IPS-NIHi11 (cell line): ENCODE results near the gene PYROXD2.
A peak's percentile ranks its signal among the peaks of the same experiment; 100 is the strongest.
"Not testable (repeated sequence)": the region's sequence is repeated elsewhere in the genome, so short reads cannot be mapped to it uniquely, and the experiment has no call there.

Source experiments
- DNase-seq: peaks from one replicate; pipeline ENCODE4 v3.0.0; 2012; ENCODE audit warnings: mixed read lengths, low spot score

PYROXD2 gene

DNA sequence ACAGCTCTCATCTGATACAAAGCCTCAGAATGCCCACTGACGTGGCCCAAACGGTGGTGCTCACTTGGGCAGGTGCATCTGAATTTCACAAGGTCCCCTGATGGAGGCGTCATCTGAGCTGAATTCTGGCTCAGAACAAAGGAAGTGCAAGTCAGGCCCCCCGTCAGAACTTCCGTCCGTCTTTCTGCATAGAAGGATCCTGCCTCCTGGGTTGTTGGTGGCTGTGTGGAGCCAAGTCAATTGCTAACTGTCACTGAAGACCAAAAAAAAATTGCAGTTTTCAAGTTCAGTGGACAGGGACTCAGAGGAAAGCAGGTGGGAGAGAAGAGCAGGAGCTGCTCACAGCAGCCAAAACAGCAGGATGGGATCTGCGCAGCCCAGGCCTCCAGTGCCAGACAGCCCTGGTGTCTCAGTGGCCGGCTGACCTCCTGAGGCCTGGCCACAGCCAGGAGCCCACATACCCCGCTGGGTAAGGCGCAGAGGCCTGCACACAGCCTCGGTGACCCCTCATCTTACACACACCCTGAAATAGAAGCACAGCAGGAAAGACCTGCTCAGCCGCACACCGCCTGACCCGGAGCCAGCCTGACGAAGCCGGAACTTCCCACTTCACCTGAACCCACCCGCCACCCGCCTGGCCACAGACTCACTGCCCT, 49.4 kb downstream of the PYROXD2 start:
- no peak for DNase-seq

DNA sequence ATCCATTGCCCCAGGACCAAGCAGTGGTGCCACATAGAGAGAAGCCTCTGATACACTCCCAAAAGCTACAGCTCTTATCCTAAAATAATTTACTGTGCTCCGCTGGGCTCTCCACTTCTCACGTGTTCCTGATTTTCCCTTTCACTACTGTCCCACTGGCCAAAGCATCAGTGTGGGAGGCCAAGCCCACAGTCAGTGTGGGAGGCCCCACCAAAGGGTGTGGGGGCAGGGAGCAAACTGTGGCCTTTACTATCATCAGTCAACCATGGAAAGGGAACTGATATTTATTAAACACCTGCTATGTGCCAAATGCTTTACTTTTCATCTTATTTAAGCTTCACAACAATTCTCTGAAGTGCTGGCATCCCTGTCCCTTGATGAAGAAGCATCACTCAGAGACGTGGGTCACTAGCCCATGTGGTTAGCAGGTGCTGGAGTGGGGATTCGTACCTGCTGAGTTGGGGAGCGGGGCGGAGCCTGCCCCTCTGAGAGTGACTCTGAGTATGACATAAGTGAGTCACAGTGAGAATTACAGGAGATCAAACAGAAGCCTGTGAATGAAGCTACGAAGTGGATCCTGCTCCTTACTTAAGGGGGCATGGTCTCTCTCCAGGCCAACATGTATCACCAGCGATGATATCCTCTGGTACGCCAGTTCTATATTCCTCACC, 50.4 kb downstream of the PYROXD2 start:
- no peak for DNase-seq

DNA sequence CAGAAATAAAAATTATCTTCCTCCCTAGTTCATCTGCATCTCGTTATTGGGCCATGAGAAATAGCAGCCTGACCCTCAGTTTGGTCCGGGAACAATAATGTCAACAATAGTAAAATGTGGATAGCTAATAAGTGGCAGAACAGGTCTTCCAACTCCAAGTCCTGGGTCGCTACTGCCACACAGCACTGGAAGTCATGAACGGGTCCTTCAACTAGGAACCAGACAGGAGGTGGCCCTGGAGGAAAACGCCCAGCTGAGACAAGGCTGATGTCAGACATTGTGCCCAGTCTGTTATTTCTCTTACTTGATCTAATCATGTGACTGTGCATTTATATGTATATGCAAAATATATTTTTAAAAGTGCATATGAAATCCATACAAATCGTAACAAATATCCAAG, 51.8 kb downstream of the PYROXD2 start:
- no peak for DNase-seq

DNA sequence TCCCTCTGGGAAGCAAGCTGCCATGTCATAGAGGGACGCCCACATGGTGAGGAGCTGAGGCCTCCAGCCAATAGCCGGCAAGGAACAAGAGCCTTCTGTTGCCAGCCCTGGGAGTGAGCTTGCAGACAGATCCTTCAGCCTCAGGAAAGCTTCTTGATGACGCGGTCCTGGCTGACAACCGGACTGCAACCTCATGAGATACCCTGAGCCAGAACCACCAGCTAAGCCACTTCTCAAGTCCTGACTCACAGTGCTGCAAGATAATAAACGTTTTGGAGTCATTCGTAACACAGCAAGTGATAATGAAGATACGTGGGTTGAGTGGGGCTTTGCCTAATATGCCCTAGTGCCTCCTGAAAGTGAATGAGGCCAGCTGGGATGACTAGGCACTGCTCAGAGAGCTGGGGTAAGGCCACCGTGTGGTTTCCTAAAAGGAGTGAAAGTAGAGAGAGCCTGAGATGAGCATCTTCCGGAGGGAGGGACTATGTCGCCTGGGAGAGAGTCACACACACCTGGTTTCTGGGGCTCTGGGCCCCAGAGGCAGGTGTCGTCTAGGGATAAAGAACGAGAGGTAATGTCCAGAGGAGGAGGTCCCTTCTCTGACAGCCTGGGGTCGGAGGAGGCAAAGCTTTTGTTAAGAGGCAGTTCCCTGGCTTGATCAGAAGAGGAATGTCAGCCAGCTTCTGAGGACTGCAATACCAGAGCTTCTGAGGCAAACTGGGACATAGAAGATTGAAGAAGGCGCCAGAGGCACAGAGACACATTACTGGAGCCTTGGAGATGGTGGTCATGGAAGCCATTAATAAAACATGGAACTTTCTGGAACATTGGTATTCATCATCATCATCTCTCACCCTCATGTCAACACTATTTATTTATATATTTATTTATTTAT, 53.6 kb downstream of the PYROXD2 start:
- peak; percentile 74 for DNase-seq

DNA sequence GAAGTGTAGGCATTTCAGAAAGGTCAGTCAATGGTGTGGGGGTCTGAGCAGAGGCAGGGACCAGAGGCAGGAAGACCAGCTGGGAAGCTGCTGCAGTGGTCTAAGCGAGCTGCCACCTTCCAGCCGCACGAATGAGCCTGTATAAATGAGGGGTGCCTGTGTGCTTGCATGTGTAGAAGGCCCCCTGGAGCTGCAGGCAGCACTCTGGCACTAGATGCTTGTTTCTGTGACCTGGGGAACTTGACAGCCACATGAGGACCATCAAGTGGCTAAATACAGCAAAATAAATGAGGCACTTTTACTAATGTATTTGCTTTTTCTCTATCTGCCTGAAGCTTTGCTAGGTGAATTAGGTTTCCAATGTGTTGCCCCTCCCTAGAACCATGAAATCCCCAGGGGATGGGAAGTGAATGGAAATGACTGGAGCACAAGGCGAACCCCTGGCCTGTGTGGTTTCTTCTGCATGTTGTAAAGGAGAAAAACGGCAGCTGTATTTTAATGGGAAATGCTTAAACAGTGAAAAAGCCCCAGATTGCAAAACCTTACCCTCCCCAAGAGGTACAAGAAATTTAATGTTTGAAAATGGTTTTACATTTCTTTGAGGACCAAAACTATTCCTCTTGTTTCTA, 57.7 kb downstream of the PYROXD2 start:
- no peak for DNase-seq

DNA sequence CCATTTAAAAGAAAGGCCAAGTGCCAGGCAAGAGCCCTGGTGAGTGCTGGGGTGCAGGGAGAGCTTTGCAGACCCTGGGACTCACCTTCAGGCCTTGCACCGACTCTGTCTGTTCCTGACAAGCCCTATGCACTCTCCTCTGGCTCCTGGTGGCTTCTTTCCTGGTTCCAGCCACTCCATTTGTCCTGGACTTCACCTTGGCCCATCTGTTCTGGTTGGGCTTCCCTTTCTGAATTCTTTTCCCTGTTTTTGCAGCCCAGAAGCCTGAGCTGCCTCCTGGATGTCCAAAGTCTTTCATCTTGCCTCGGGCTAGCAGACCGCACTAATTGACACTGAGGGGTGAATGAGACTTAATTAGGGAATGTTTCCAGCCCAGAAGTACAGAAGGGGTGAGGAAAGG, 60.5 kb downstream of the PYROXD2 start:
- no peak for DNase-seq

DNA sequence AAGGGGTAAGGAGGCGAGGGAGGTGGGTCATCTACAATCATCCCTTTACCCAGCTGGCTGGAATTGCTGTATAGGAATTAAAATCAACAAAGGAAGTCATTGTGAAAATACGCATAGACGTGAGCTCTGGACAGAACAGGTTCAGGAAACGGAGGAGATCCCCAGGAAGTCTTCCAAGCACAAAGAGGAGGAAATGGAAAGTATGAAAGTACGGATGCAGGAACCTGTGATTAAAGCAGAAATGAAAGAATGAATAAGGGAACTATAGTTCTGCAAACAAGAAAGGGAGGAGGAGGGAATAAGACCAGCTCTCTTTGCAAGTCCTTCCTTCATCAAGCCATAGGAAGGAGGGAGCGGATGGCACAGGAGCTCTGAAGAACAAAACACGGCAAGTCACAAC, 61.8 kb downstream of the PYROXD2 start:
- DNase-seq = no peak

DNA sequence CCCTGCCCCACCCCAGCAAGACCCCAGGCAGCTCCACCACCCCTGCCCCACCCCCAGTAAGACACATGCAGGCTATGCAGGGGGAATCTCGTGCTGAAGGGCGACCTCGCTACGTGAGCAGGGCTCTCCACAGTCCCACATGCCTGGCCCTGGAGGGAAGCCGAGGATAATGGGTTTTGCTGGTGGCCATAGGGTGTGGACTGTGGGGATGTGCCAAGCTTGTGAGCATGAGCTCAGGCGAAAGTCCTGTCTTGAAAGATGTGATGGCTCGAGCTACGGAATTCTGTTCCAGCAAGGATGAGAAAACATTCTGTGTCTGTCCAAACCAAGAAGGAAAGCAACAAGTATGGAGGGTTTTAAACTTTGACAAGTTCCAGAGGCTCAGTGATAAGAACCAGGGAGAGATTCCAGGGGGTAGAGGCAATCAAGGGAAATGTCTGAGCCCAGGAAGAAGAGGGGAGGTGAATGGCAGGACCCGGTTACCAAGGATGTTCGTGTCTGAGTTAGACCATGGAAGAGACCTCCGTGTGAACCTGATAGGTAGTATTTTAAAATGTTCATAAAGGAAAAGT, 63.1 kb downstream of the PYROXD2 start:
- no peak for DNase-seq

DNA sequence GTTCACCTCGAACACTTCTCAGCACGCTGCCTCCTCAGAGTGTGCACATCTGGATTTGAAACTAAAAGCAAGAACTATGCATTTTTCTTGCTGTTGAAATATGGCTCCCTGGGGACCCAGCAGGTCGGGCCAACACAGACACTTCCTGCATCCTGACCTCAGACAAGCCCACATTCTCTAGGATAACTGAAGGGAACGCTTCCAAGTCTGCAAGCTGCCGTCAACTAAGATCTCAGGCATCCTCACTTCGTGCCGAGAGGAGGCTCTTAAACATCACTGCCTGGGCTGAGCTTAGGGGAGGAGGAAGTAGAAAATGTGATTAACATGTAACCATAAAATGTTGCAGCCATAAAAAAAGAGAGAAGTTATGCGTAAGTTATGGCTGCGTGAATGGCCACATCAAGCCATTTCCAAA, 65.5 kb downstream of the PYROXD2 start:
- no peak for DNase-seq

DNA sequence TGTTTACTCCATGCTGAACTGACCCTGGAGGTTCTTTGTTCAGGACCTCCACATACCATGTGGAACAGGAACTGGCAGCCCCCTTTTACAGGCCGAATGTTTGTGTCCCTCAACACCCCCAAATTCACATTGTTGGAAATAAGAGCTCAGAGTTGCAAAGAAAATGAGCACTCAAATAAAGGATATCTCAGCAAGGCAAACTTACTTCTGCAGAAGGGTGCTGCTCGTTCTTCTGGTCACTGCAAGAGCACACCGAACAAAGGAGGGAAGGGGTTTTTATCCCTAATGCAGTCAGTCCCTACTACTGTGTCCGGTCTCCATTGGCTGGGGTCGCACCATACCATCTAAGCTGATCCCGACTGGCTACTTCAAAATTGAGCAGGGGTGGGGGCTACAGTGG, 68.1 kb downstream of the PYROXD2 start:
- no peak for DNase-seq

DNA sequence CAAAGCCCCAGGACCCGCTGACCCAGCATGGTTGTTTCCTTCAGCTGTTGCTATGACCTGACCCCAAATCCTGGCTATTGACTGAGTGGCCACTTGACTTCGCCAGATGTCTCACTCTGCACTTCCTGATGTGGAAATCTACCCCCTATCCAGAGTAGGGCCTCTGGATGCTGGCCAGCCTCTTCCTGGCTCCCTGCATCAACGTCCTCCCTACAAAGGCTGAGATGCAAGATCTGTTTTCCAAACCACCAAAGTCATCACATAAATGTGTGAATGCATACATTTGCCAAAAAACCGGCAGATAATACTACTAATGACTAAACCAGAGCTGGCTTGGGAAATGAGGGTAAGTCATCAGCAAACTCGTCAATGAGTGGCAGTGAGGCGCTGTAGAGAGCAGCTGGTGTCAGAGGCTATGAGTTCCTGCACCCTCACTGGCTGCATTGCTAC, 70.4 kb downstream of the PYROXD2 start:
- DNase-seq = no peak

DNA sequence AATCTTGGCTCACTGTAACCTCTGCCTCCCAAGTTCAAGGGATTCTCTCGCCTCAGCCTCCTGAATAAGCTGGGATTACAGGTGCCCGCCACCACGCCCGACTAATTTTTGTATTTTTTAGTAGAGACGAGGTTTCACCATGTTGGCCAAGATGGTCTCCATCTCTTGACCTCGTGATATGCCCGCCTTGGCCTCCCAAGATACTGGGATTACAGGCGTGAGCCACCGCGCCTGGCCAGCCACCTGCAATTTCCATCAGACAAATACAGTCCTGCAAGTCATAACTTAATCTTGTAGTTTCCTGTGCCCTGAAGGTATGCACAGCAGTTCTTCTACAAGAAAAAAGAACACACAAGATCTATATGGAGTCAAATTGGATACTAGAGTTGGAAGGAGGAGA, 73.3 kb downstream of the PYROXD2 start:
- DNase-seq = not testable (repeated sequence)

DNA sequence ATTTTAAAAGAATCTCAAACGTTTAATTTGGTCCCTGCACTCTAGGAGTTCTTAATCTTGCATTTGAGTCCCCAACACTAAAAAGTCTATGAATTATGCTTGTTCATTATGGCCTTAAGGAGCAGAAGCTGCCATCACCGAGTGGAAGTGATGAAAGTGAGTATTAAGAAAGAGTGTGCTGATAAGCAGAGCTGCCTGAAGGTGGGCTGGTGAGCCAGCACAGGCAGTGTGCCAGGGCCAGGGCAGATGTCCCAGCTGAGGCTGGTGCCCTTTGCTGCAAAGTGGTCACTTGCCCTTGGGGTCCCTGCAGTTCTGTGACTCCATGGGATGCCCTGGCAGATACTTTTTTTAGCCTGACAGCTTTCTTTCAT, 74.1 kb downstream of the PYROXD2 start:
- no peak for DNase-seq

DNA sequence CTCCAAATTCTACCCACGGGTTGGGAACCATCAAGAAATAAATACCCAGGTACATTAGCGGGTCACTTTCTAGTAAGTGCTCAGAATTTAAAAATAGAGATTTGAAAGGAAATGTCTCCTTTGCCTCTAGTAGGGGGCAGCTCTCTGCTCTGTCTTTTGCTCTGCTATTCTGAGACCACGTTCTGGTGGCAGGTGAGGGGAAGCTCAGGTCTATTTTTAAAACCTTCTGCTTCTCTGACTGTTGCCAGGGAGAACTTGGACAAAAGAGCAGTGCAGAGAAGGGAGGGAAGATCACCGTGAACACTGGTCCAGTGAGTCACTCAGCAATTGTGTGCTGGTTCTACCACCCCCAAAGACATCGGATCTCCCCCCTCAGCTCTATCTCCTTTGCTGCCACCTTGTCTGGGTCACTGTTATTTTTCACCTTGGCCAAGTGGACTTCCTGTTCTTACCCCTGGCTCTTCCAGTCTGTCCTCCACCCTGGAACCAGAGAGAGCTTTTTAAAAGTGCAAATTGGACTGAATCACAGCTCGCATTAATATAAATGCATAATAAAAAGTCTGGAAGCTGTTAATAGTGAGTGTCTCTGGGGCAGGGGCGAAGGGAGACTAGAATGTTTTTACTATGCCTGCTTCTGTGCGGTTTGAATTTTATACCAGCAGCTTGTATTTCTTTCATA, 74.6 kb downstream of the PYROXD2 start:
- no peak for DNase-seq

DNA sequence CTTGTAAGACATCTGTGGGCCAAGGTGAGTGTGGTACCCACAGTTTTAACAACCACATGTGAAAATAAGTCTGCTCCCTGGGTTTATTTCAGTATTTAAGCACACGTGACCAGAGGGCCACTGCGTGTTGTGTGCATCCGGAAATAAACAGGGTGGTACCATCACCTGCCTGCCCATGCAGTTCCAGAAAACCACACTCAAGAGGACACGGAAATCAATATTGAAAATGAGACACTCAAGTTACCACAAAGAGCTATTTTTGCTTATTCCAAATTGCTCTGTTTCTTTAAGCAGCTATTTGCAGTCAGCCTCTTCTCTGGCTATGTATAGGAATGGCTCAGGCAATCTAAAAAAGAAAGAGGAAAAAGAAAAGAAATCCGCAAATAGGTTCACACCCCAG, 75.2 kb downstream of the PYROXD2 start:
- DNase-seq = no peak

DNA sequence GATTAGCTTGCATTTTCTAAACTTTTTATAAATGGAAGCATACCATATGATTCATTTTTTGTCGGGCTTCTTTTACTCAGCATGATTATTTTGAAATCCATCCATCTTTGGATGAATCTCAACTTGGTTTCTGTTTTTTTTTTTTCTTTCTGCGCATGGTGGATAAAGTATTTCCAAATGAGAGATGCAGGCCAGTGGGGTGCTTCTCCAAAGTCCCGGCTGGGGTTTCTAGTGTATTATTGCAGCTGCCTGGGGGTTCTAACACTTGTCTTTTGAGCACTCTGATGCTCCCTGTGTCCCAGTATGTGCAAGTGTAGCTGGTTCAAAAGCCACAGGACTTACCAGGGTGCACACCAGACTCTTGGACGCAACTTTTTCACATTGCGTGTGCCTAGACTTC, 76.1 kb downstream of the PYROXD2 start:
- no peak for DNase-seq

DNA sequence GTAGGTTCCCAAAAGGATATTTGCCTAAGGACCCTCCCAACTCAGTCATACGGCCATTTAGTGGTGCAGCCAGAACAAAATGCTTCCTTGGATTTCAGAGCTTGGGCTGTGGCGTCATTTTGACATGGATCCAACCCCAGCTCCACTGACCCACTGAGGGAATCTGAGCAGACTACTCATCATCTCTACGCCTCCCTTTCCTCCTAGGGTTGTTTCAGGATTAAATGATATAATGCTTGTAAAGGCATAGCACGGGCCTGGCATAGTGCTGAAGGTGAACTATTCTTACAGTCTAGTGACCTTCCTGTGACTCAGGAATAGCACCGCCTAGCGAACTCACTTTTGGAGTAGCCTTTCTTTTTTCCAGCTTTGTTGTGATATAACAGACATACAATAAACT, 76.7 kb downstream of the PYROXD2 start:
- DNase-seq = no peak

DNA sequence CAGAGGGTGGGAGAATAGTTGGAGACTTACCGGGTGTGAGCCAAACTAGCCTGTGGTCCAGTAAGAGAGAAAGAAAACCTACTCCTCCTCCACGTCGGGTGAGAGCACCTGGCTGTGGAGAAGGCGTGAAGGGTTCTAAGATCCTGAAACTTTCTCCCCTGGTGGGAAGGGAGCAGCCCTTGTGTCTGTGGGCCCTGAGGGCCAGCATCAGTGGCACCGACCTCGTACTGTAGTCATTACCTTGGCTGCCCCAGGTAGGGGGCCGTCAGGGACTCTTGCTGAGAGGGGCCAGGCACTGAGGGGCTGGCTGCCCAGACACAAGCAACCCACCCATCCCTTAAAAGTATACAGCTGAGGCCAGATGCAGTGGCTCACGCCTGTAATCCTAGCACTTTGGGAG, 77.5 kb downstream of the PYROXD2 start:
- no peak for DNase-seq
